Neural cell (in vitro differentiated cells): ENCODE measurements around the gene PHETA2. TPM values are rescaled to one million over a fixed set of nuclear protein-coding genes. Genes with fewer than 3 reads are reported as not detected.

Experiments
- H2AFZ ChIP-seq: fragments of 200-600, 300-800 bp; sonication (generic), shearing (Covaris generic); 2 replicates; pipeline ENCODE4 v1.6.0; 2014; ENCODE audit warnings: low read depth, mild to moderate bottlenecking, antibody characterized with exemption, low read length, moderate library complexity
- H3F3A ChIP-seq: fragments of 200-600 bp; shearing (Covaris generic); 2 replicates; pipeline ENCODE4 v1.6.1; 2016; ENCODE audit warnings: mild to moderate bottlenecking, moderate library complexity, mixed read lengths, antibody characterized with exemption, low read length; ENCODE audit not compliant: insufficient read depth, poor library complexity, severe bottlenecking
- H3K27ac ChIP-seq: fragments of 200-600, 300-800 bp; sonication (generic), shearing (Covaris generic); 2 replicates; pipeline ENCODE4 v1.5.1; 2014; ENCODE audit warnings: mild to moderate bottlenecking, low read length, moderate library complexity
- H3K27me3 ChIP-seq: fragments of 300-800, 200-600 bp; sonication (generic), shearing (Covaris generic); 2 replicates; pipeline ENCODE4 v1.6.0; 2014; ENCODE audit warnings: mild to moderate bottlenecking, low read depth, low read length, moderate library complexity; ENCODE audit not compliant: insufficient read depth
- H3K36me3 ChIP-seq: fragments of 300-800, 200-600 bp; sonication (generic), shearing (Covaris generic); 2 replicates; pipeline ENCODE4 v1.5.1; 2014; ENCODE audit warnings: mild to moderate bottlenecking, antibody characterized with exemption, low read length, moderate library complexity; ENCODE audit not compliant: insufficient read depth
- H3K4me2 ChIP-seq: fragments of 300-800, 200-600 bp; sonication (generic), shearing (Covaris generic); 2 replicates; pipeline ENCODE4 v1.6.0; 2014; ENCODE audit warnings: mild to moderate bottlenecking, low read length
- H3K4me3 ChIP-seq: fragments of 300-800, 200-600 bp; sonication (generic), shearing (Covaris generic); 2 replicates; pipeline ENCODE4 v1.5.1; 2014; ENCODE audit warnings: mild to moderate bottlenecking, low read length, moderate library complexity
- H3K79me2 ChIP-seq: fragments of 200-600 bp; shearing (Covaris generic); replicated peaks from 2 replicates; pipeline ENCODE4 v1.6.0; 2014; ENCODE audit warnings: mild to moderate bottlenecking, low read length, moderate library complexity; ENCODE audit not compliant: insufficient read depth
- H3K9ac ChIP-seq: fragments of 300-800, 200-600 bp; sonication (generic), shearing (Covaris generic); 2 replicates; pipeline ENCODE4 v1.6.1; 2016; ENCODE audit warnings: mild to moderate bottlenecking, low read length, mixed read lengths
- H3K9me2 ChIP-seq: fragments of 200-600 bp; shearing (Covaris generic); 2 replicates; pipeline ENCODE4 v1.6.1; 2016; ENCODE audit warnings: mild to moderate bottlenecking, low read length, mixed read lengths; ENCODE audit not compliant: insufficient read depth
- H3K9me3 ChIP-seq: fragments of 200-600, 300-800 bp; sonication (generic), shearing (Covaris generic); 2 replicates; pipeline ENCODE4 v1.6.1; 2016; ENCODE audit warnings: mild to moderate bottlenecking, mixed run types, low read length, moderate library complexity, mixed read lengths
- H4K20me1 ChIP-seq: fragments of 200-600 bp; shearing (Covaris generic); 2 replicates; pipeline ENCODE4 v1.6.1; 2016; ENCODE audit warnings: mild to moderate bottlenecking, mixed run types; ENCODE audit not compliant: insufficient read depth
- EP300 ChIP-seq: fragments of 450-650 bp; conservative IDR thresholded peaks from 2 replicates; pipeline ENCODE4 v1.6.1; 2014; ENCODE audit warnings: antibody characterized with exemption, mild to moderate bottlenecking, moderate library complexity; ENCODE audit not compliant: poor library complexity, severe bottlenecking
- EZH2 ChIP-seq: fragments of 200-600, 300-800 bp; shearing (Covaris generic), sonication (generic); IDR thresholded peaks from 2 replicates; pipeline ENCODE4 v1.6.1; 2014; ENCODE audit warnings: antibody characterized with exemption, low read length, borderline replicate concordance, mild to moderate bottlenecking; ENCODE audit not compliant: insufficient read depth, poor library complexity, severe bottlenecking
- MXI1 ChIP-seq: fragments of 450-650 bp; conservative IDR thresholded peaks from 2 replicates; pipeline ENCODE4 v1.6.1; 2014; ENCODE audit warnings: antibody characterized with exemption, mild to moderate bottlenecking; ENCODE audit not compliant: poor library complexity, severe bottlenecking
- POLR2AphosphoS5 ChIP-seq: IDR thresholded peaks from 2 replicates; pipeline ENCODE4 v1.6.1; 2012
- RAD21 ChIP-seq: fragments of 450-650 bp; conservative IDR thresholded peaks from 2 replicates; pipeline ENCODE4 v1.6.1; 2014; ENCODE audit warnings: antibody characterized with exemption, mild to moderate bottlenecking, moderate library complexity
- SMC3 ChIP-seq: fragments of 450-650 bp; conservative IDR thresholded peaks from 2 replicates; pipeline ENCODE4 v1.6.1; 2014; ENCODE audit warnings: antibody characterized with exemption, mild to moderate bottlenecking, moderate library complexity; ENCODE audit not compliant: poor library complexity
- TAF1 ChIP-seq: IDR thresholded peaks from 2 replicates; pipeline ENCODE4 v1.6.1; 2012; ENCODE audit warnings: low read depth
- polyA plus RNA-seq: library from polyadenylated mRNA; depleted of rRNA; stranded (reverse); fragments of >200 nt; gene quantifications from 2 replicates; pipeline ENCODE4 v1.2.3, GENCODE V29; 2014
- TF ChIP-seq, protein P1 (sequence below): IDR thresholded peaks from 2 replicates; pipeline ENCODE4 v1.6.1; 2012; ENCODE audit warnings: borderline replicate concordance
- TF ChIP-seq, protein P2 (sequence below): fragments of 450-650 bp; IDR thresholded peaks from 2 replicates; pipeline ENCODE4 v1.5.1; 2014; ENCODE audit warnings: antibody characterized with exemption, mild to moderate bottlenecking, moderate library complexity; ENCODE audit not compliant: poor library complexity, severe bottlenecking

The PHETA2 gene
- polyA plus RNA-seq, 1 donor from 2014 or later: 0.42 TPM

DNA sequence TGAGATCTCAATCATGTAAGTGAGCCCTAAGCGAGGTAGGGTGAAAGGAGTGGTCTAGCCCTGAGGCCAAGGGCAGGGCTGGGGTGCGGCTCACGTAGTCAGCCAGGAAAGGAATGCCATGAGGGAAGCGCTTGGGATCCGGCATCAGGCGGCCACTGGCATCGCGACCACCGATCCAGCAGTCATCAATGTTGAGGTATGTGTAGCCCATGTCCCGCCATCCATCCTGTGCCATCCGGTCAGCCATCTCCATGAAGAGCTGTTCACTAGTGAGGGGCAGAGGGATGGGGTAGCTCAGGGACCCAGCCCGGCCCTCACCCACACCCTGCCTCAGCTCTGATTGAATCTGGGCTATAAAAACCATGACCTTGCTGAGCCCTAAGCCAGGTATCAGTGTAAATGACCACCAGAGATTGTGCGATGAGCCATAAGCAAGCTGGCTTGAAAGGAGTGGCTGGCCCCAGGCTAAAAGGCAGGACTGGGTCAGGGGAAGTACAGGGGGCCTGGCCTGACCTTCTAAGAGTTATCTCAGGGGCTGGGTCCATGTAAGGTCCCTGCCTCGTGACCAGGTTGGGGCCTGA is 6.3 kb upstream of the PHETA2 start:
- Histone ChIP-seq H4K20me1 (no peaks in the 10 kb centered on the region), H3K36me3 (no peaks in the 10 kb centered on the region), H3K9me2 (no peaks in the 10 kb centered on the region), H3K79me2 (no peaks in the 10 kb centered on the region), H3K9me3 (no peaks in the 10 kb centered on the region), H3K27me3 (no peaks in the 10 kb centered on the region), H2AFZ (no peak overlapping the region), H3F3A (no peaks in the 10 kb centered on the region), H3K4me2 (no peak overlapping the region), H3K4me3 (no peak overlapping the region), H3K27ac (no peak overlapping the region), H3K9ac (no peak overlapping the region)
- TF ChIP-seq EZH2 (no peak), EP300 (no peak), RAD21 (no peak), POLR2AphosphoS5 (no peak), MXI1 (no peak), TAF1 (no peak), SMC3 (no peak)
- TF ChIP-seq, protein P1, sequence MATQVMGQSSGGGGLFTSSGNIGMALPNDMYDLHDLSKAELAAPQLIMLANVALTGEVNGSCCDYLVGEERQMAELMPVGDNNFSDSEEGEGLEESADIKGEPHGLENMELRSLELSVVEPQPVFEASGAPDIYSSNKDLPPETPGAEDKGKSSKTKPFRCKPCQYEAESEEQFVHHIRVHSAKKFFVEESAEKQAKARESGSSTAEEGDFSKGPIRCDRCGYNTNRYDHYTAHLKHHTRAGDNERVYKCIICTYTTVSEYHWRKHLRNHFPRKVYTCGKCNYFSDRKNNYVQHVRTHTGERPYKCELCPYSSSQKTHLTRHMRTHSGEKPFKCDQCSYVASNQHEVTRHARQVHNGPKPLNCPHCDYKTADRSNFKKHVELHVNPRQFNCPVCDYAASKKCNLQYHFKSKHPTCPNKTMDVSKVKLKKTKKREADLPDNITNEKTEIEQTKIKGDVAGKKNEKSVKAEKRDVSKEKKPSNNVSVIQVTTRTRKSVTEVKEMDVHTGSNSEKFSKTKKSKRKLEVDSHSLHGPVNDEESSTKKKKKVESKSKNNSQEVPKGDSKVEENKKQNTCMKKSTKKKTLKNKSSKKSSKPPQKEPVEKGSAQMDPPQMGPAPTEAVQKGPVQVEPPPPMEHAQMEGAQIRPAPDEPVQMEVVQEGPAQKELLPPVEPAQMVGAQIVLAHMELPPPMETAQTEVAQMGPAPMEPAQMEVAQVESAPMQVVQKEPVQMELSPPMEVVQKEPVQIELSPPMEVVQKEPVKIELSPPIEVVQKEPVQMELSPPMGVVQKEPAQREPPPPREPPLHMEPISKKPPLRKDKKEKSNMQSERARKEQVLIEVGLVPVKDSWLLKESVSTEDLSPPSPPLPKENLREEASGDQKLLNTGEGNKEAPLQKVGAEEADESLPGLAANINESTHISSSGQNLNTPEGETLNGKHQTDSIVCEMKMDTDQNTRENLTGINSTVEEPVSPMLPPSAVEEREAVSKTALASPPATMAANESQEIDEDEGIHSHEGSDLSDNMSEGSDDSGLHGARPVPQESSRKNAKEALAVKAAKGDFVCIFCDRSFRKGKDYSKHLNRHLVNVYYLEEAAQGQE: no peak
- TF ChIP-seq, protein P2, sequence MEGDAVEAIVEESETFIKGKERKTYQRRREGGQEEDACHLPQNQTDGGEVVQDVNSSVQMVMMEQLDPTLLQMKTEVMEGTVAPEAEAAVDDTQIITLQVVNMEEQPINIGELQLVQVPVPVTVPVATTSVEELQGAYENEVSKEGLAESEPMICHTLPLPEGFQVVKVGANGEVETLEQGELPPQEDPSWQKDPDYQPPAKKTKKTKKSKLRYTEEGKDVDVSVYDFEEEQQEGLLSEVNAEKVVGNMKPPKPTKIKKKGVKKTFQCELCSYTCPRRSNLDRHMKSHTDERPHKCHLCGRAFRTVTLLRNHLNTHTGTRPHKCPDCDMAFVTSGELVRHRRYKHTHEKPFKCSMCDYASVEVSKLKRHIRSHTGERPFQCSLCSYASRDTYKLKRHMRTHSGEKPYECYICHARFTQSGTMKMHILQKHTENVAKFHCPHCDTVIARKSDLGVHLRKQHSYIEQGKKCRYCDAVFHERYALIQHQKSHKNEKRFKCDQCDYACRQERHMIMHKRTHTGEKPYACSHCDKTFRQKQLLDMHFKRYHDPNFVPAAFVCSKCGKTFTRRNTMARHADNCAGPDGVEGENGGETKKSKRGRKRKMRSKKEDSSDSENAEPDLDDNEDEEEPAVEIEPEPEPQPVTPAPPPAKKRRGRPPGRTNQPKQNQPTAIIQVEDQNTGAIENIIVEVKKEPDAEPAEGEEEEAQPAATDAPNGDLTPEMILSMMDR: no peak

DNA sequence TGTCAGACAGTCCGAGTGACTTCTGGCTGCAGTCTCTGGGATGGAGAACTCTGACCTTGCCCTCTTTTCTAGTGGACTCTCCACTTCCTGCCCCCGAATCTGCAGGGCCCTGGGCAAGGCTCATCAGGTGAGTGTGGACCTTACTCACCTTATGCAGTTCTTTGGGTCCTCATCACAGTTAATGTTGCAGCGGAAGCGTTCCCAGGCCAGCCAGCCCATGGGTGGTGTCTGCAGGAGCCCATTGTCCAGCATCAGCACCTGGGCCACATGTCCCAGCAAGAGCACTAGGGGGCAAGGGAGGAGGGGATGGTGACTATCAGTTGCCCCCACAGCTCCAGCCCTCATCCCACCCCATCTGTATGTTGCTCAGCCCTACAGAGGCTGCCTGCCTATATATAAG is 5.8 kb upstream of the PHETA2 start:
- no peak overlapping the region for H3K27ac ChIP-seq
- no peaks in the 10 kb centered on the region for H3K36me3 ChIP-seq
- no peaks in the 10 kb centered on the region for H4K20me1 ChIP-seq

More for the DNA sequence above, 5.8 kb upstream of the PHETA2 start:
- no peaks in the 10 kb centered on the region for H3F3A ChIP-seq
- H2AFZ ChIP-seq: no peak overlapping the region
- no peaks in the 10 kb centered on the region for H3K79me2 ChIP-seq
- no peak overlapping the region for H3K4me2 ChIP-seq
- H3K9ac ChIP-seq: no peak overlapping the region
- H3K9me2 ChIP-seq: no peaks in the 10 kb centered on the region
- TF ChIP-seq, protein P1: no peak
- TF ChIP-seq EZH2 (no peak), RAD21 (no peak), POLR2AphosphoS5 (no peak), TAF1 (no peak), SMC3 (no peak), MXI1 (no peak)
- TF ChIP-seq, protein P2: no peak
- no peak overlapping the region for H3K4me3 ChIP-seq
- H3K27me3 ChIP-seq: no peaks in the 10 kb centered on the region
- no peaks in the 10 kb centered on the region for H3K9me3 ChIP-seq
